PC-3 (cell line): ENCODE results near the gene POGLUT2. TPM values are rescaled to one million over a fixed set of nuclear protein-coding genes. Genes with fewer than 3 reads are reported as not detected.
A peak's percentile ranks its signal among the peaks of the same experiment; 100 is the strongest.

ENCODE experiments used
- ATAC-seq: fragments of 200-7000 bp; cut with Tn5 transposase; 2 replicates; pipeline ENCODE4 v1.9.1; 2020; ENCODE audit warnings: mild to moderate bottlenecking, moderate library complexity
- BruUV-seq: library from RNA; stranded (reverse); fragments of 400-500 nt; replicated peaks from 2 replicates; lab custom pipeline; 2021; lab: Mats Ljungman, UMichigan
- CTCF ChIA-PET: fragments of 300-600 bp; sonication (Branson Sonifier 250); formaldehyde crosslinking; loops from one replicate; lab custom pipeline; 2022; ENCODE audit warnings: antibody characterized with exemption; lab: Charles Lee
- POLR2A ChIA-PET: fragments of 300-600 bp; sonication (Branson Sonifier 250); formaldehyde crosslinking; loops from one replicate; lab custom pipeline; 2022; ENCODE audit warnings: antibody characterized with exemption; ENCODE audit not compliant: unreplicated experiment; lab: Charles Lee
- DNase-seq: peaks from one replicate; pipeline ENCODE4 v3.0.0-alpha.2; 2015
- H2AFZ ChIP-seq: fragments of 300-600 bp; sonication (generic); 2 replicates; pipeline ENCODE4 v1.6.0; 2016; ENCODE audit warnings: antibody characterized with exemption, low read length
- H3F3A ChIP-seq: fragments of 300-600 bp; sonication (generic); one replicate; pipeline ENCODE4 v1.6.0; 2017; ENCODE audit warnings: antibody characterized with exemption, low read length, control low read depth, mild to moderate bottlenecking; ENCODE audit not compliant: unreplicated experiment
- H3K27ac ChIP-seq: fragments of 300-600 bp; sonication (generic); 2 replicates; pipeline ENCODE4 v1.5.1; 2016; ENCODE audit warnings: mild to moderate bottlenecking, low read length
- H3K27me3 ChIP-seq: fragments of 300-600 bp; sonication (generic); 2 replicates; pipeline ENCODE4 v1.6.1; 2016; ENCODE audit warnings: low read length, mixed read lengths
- H3K36me3 ChIP-seq: fragments of 300-600 bp; sonication (generic); 2 replicates; pipeline ENCODE4 v1.6.1; 2016; ENCODE audit warnings: low read depth, mixed run types, low read length, mixed read lengths
- H3K4me1 ChIP-seq: fragments of 300-600 bp; sonication (generic); 2 replicates; pipeline ENCODE4 v1.5.1; 2016; ENCODE audit warnings: low read length; ENCODE audit not compliant: insufficient read depth
- H3K4me2 ChIP-seq: fragments of 300-600 bp; sonication (generic); 2 replicates; pipeline ENCODE4 v1.6.0; 2016; ENCODE audit warnings: low read length
- H3K4me3 ChIP-seq: fragments of 300-600 bp; sonication (generic); 2 replicates; pipeline ENCODE4 v1.5.1; 2016; ENCODE audit warnings: mild to moderate bottlenecking, low read length, mixed read lengths
- H3K79me2 ChIP-seq: fragments of 300-600 bp; sonication (generic); 2 replicates; pipeline ENCODE4 v1.6.1; 2017; ENCODE audit warnings: low read length, mixed read lengths
- H3K9ac ChIP-seq: fragments of 300-600 bp; sonication (generic); 2 replicates; pipeline ENCODE4 v1.6.0; 2016; ENCODE audit warnings: mild to moderate bottlenecking, low read length
- H3K9me2 ChIP-seq: fragments of 300-600 bp; sonication (generic); replicated peaks from 2 replicates; pipeline ENCODE4 v1.6.1; 2016; ENCODE audit warnings: mixed run types, low read length, mixed read lengths
- H3K9me3 ChIP-seq: fragments of 300-600 bp; sonication (generic); 2 replicates; pipeline ENCODE4 v1.6.1; 2016; ENCODE audit warnings: low read length, mixed read lengths
- H4K20me1 ChIP-seq: fragments of 300-600 bp; sonication (generic); 2 replicates; pipeline ENCODE4 v1.6.1; 2016; ENCODE audit warnings: low read length, mixed read lengths
- EZH2 ChIP-seq: fragments of 300-600 bp; sonication (generic); IDR thresholded peaks from one replicate; pipeline ENCODE4 v1.6.1; 2017; ENCODE audit warnings: antibody characterized with exemption, mild to moderate bottlenecking, low read length; ENCODE audit not compliant: unreplicated experiment
- EZH2phosphoT487 ChIP-seq: fragments of 300-600 bp; sonication (generic); IDR thresholded peaks from 2 replicates; pipeline ENCODE4 v1.6.1; 2018; ENCODE audit warnings: mild to moderate bottlenecking, antibody characterized with exemption, low read length, borderline replicate concordance
- intact Hi-C: fragments of 100-400 bp; cut with micrococcal nuclease; formaldehyde crosslinking; loops from 2 replicates; pipeline ENCODE4 v1.9.0; 2023
- total RNA-seq: library from RNA; depleted of rRNA; stranded (reverse); fragments of >200 nt; gene quantifications from 2 replicates; pipeline ENCODE4 v1.2.3, GENCODE V29; 2014
- TF ChIP-seq, protein P1 (sequence below): fragments of 300-600 bp; sonication (generic); conservative IDR thresholded peaks from 2 replicates; pipeline ENCODE4 v1.5.1; 2017; ENCODE audit warnings: antibody characterized with exemption, low read depth, mild to moderate bottlenecking, low read length

The POGLUT2 gene
- total RNA-seq, 1 experiment from 2014 or later, result 6.7 TPM

DNA sequence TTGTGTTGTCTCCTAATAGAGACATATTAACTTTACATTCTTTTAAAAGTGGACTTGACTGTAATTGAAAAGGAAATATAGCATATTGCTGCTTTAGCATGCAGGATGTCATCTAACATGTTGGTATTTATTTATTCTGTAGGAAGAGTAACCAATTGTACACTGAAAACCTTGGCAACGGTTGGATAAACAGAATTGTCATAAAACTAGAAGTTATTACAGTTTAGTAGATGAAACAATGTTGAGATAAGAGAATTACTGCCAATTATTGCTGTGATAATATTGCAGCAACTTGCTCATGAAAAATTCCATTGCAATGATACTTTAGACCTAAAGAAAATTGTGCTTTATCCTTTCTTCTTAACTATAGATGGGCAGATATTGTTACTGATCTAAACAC, 39.5 kb upstream of the POGLUT2 start:
- no peak overlapping the region for H3K27ac ChIP-seq
- no peaks in the 10 kb centered on the region for H3F3A ChIP-seq
- H3K4me3 ChIP-seq, result no peak overlapping the region
- intact Hi-C loops, result no loop called here
- no peak overlapping the region for H2AFZ ChIP-seq
- H3K4me1 ChIP-seq, result no peaks in the 10 kb centered on the region
- ATAC-seq (0 out of 2 replicates have a peak, but pooled peaks have one; percentile 13), DNase-seq (no peak)
- no peaks in the 10 kb centered on the region for H3K9me3 ChIP-seq
- H3K9ac ChIP-seq, result no peak overlapping the region
- H3K4me2 ChIP-seq, result no peak overlapping the region
- no peaks in the 10 kb centered on the region for H4K20me1 ChIP-seq
- CTCF ChIA-PET, result no interaction called here
- TF ChIP-seq, protein P1, sequence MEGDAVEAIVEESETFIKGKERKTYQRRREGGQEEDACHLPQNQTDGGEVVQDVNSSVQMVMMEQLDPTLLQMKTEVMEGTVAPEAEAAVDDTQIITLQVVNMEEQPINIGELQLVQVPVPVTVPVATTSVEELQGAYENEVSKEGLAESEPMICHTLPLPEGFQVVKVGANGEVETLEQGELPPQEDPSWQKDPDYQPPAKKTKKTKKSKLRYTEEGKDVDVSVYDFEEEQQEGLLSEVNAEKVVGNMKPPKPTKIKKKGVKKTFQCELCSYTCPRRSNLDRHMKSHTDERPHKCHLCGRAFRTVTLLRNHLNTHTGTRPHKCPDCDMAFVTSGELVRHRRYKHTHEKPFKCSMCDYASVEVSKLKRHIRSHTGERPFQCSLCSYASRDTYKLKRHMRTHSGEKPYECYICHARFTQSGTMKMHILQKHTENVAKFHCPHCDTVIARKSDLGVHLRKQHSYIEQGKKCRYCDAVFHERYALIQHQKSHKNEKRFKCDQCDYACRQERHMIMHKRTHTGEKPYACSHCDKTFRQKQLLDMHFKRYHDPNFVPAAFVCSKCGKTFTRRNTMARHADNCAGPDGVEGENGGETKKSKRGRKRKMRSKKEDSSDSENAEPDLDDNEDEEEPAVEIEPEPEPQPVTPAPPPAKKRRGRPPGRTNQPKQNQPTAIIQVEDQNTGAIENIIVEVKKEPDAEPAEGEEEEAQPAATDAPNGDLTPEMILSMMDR, result no peak
- TF ChIP-seq EZH2, result no peak
- TF ChIP-seq EZH2phosphoT487, result no peak
- POLR2A ChIA-PET, result no interaction called here
- H3K27me3 ChIP-seq, result no peaks in the 10 kb centered on the region
- BruUV-seq, result no TSS peak
- H3K9me2 ChIP-seq, result no peaks in the 10 kb centered on the region
- H3K36me3 ChIP-seq, result no peaks in the 10 kb centered on the region
- no peaks in the 10 kb centered on the region for H3K79me2 ChIP-seq

DNA sequence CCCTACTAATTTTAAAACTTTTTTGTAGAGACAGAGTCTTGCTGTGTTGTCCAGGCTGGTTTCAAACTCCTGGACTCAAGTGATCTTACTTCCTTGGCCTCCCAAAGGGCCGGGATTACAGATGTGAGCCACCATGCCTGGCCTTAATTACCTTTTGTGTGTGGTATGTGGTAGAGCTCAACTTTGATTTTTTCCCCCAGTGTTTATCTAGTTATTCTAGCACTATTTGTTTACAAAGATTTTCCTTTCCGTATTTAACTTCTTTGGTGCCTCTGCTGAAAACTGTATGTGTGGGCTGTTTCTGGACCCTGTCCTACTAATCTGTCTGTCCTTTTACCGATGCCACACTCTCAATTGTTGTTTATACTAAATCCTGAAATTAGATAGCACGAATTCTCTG, 37.7 kb upstream of the POGLUT2 start:
- Histone ChIP-seq H3K36me3 (no peaks in the 10 kb centered on the region), H3K9ac (no peak overlapping the region), H3K4me2 (no peak overlapping the region), H3K27ac (no peak overlapping the region), H3K9me2 (no peaks in the 10 kb centered on the region), H3K9me3 (no peaks in the 10 kb centered on the region), H4K20me1 (no peaks in the 10 kb centered on the region), H2AFZ (no peak overlapping the region), H3K79me2 (no peaks in the 10 kb centered on the region), H3K4me3 (no peak overlapping the region), H3F3A (no peaks in the 10 kb centered on the region), H3K4me1 (no peaks in the 10 kb centered on the region), H3K27me3 (no peaks in the 10 kb centered on the region)
- ChIA-PET CTCF (no interaction called here), POLR2A (no interaction called here)
- BruUV-seq, result no TSS peak
- DNase-seq, result no peak
- no peak for ATAC-seq
- TF ChIP-seq EZH2, result no peak
- no peak for TF ChIP-seq EZH2phosphoT487
- TF ChIP-seq, protein P1, result no peak
- intact Hi-C loops, result no loop called here

DNA sequence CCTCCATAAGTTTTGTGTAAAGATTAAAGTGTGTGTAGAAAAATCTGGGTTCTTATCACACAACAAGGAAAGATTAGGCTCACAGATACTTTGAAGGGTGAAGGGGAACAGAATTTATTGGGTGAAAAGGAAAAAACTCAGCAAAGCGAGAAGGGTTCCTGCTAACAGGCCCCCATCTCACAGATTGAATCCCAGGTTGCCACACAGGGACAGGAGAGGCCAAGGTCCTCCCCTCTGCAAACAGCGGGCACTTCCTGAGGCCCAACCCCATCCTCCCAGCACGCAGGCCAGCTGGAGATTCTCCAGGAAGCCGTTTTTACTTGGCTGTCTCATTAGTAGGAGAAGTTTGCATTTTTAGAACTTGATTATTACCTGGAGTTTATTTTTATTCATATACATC, 31.9 kb upstream of the POGLUT2 start:
- CTCF ChIA-PET, result no interaction called here
- Histone ChIP-seq H3K9ac (no peak overlapping the region), H3K36me3 (no peaks in the 10 kb centered on the region), H3K9me3 (no peaks in the 10 kb centered on the region), H3K4me3 (no peak overlapping the region), H3K4me2 (no peak overlapping the region), H3K4me1 (peaks cover 21% of the 10 kb centered on the region), H3K9me2 (no peaks in the 10 kb centered on the region), H2AFZ (no peak overlapping the region), H4K20me1 (no peaks in the 10 kb centered on the region), H3K27me3 (no peaks in the 10 kb centered on the region), H3K79me2 (no peaks in the 10 kb centered on the region), H3F3A (no peaks in the 10 kb centered on the region), H3K27ac (no peak overlapping the region)
- TF ChIP-seq EZH2, result no peak
- TF ChIP-seq EZH2phosphoT487, result no peak
- TF ChIP-seq, protein P1, result no peak
- POLR2A ChIA-PET, result no interaction called here
- no TSS peak for BruUV-seq
- peak; percentile 72 for ATAC-seq
- DNase-seq, result peak; percentile 50
- intact Hi-C loops, result no loop called here
